Breast epithelium (tissue), 3 donors: Measurements from ENCODE around the gene STAG1.

Source experiments
- POLR2A ChIP-seq: fragments of 450-650 bp; IDR thresholded peaks from one replicate; pipeline ENCODE4 v1.6.1; 2016; ENCODE audit warnings: antibody characterized with exemption, mild to moderate bottlenecking, moderate library complexity
- TF ChIP-seq, protein P1 (sequence below), 3 donors: fragments of 450-650 bp; IDR thresholded peaks; one replicate each; pipeline ENCODE4 v1.5.1; 2016 to 2017; ENCODE audit warnings: antibody characterized with exemption in 3 of 3, mild to moderate bottlenecking in 3 of 3, moderate library complexity in 3 of 3

DNA sequence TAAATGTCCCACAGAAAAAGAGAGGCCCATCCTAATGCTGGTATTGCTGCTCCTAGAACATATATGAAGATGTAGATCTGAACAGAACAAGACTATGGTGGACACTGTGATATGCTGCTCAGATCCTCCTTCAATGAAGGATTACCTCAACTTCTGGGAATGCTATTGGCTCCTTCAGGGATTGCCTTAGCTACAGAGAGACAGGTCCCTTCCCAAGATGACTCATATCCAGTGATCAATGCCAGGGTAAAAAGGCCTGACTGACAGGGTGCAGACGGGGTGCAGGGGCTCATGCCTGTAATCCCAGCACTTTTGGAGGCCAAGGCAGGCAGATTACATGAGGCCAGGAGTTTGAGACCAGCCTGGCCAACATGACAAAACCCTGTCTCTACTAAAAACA, 20.5 kb upstream of the STAG1 start:
- TF ChIP-seq, protein P1, sequence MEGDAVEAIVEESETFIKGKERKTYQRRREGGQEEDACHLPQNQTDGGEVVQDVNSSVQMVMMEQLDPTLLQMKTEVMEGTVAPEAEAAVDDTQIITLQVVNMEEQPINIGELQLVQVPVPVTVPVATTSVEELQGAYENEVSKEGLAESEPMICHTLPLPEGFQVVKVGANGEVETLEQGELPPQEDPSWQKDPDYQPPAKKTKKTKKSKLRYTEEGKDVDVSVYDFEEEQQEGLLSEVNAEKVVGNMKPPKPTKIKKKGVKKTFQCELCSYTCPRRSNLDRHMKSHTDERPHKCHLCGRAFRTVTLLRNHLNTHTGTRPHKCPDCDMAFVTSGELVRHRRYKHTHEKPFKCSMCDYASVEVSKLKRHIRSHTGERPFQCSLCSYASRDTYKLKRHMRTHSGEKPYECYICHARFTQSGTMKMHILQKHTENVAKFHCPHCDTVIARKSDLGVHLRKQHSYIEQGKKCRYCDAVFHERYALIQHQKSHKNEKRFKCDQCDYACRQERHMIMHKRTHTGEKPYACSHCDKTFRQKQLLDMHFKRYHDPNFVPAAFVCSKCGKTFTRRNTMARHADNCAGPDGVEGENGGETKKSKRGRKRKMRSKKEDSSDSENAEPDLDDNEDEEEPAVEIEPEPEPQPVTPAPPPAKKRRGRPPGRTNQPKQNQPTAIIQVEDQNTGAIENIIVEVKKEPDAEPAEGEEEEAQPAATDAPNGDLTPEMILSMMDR (IDR thresholded peaks at IDR 0.05): no peak
- TF ChIP-seq POLR2A: no peak
